GM19397 (cell line): Measurements from ENCODE around the gene NT5C.
"Not testable (repeated sequence)": the region's sequence is repeated elsewhere in the genome, so short reads cannot be mapped to it uniquely, and the experiment has no call there.

ENCODE experiments used
- ATAC-seq: cut with Tn5 transposase; IDR thresholded peaks from one replicate; pipeline ENCODE4 v1.9.1; 2021; ENCODE audit warnings: mild to moderate bottlenecking, moderate library complexity; ENCODE audit not compliant: unreplicated experiment

The NT5C gene

GRCh38 chr17:75131278-75132017 lies at the start of gene NT5C:
Gene NT5C (minus strand): TSS chr17:75131742. CDS start chr17:75131707, 35 bp downstream.
- peak; percentile 79 for ATAC-seq

- ATAC-seq: no peak
These were observed 49.6 kb upstream of the NT5C start for GRCh38 chr17:75181110-75181509.

GRCh38 chr17:75178453-75178852 lies 46.9 kb upstream of the NT5C start:
- ATAC-seq: no peak

- no peak for ATAC-seq
These were observed 45.1 kb upstream of the NT5C start for GRCh38 chr17:75176625-75177024.

GRCh38 chr17:75174996-75175395 lies 43.5 kb upstream of the NT5C start:
- no peak for ATAC-seq

- no peak for ATAC-seq
These were observed 42.0 kb upstream of the NT5C start for GRCh38 chr17:75173526-75173925.

GRCh38 chr17:75168998-75169397 lies 37.5 kb upstream of the NT5C start:
- ATAC-seq: no peak

GRCh38 chr17:75164606-75165005 lies 33.1 kb upstream of the NT5C start:
- ATAC-seq: not testable (repeated sequence)

GRCh38 chr17:75163074-75163473 lies 31.5 kb upstream of the NT5C start:
- no peak for ATAC-seq

GRCh38 chr17:75160211-75160610 lies 28.7 kb upstream of the NT5C start:
- ATAC-seq: no peak

- ATAC-seq: no peak
These were observed 27.9 kb upstream of the NT5C start for GRCh38 chr17:75159196-75160031.

- not testable (repeated sequence) for ATAC-seq
These were observed 26.9 kb upstream of the NT5C start for GRCh38 chr17:75158480-75158879.

GRCh38 chr17:75155191-75155601 lies 23.7 kb upstream of the NT5C start:
- ATAC-seq: no peak

- peak; percentile 90 for ATAC-seq
These were observed 22.9 kb upstream of the NT5C start, which contains the start of gene JPT1 for GRCh38 chr17:75154195-75155106. Gene JPT1 (minus strand): TSS chr17:75154512. CDS start chr17:75154397, 115 bp downstream.

GRCh38 chr17:75153780-75154194 lies 22.2 kb upstream of the NT5C start:
- peak; percentile 16 for ATAC-seq

- ATAC-seq: no peak
These were observed 21.6 kb upstream of the NT5C start for GRCh38 chr17:75152922-75153779.

- no peak for ATAC-seq
These were observed 21.0 kb upstream of the NT5C start for GRCh38 chr17:75152523-75152921.

- no peak for ATAC-seq
These were observed 20.4 kb upstream of the NT5C start for GRCh38 chr17:75151930-75152329.

GRCh38 chr17:75147878-75148546 lies 16.5 kb upstream of the NT5C start:
- no peak for ATAC-seq
